OCI-LY3 (cell line): ENCODE measurements around the gene ARNT2.

Source experiments
- H2AFZ ChIP-seq: fragments of 200-600, 300-600 bp; shearing (Covaris generic); 2 replicates; pipeline ENCODE4 v1.6.0; 2014; ENCODE audit warnings: antibody characterized with exemption, low read depth, low read length
- H3K27ac ChIP-seq: fragments of 200-600, 300-600 bp; sonication (generic); 2 replicates; pipeline ENCODE4 v1.5.1; 2014; ENCODE audit warnings: mild to moderate bottlenecking, low read length, moderate library complexity, mixed read lengths
- H3K27me3 ChIP-seq: fragments of 200-600, 300-600 bp; sonication (generic); 2 replicates; pipeline ENCODE4 v1.6.1; 2014; ENCODE audit warnings: low read depth, low read length, mixed read lengths
- H3K36me3 ChIP-seq: fragments of 200-600, 300-600 bp; sonication (generic); replicated peaks from 2 replicates; pipeline ENCODE3; 2014; ENCODE audit warnings: low read depth, low read length, mixed read lengths
- H3K4me1 ChIP-seq: fragments of 300-600, 200-600 bp; sonication (generic); 2 replicates; pipeline ENCODE4 v1.6.1; 2014; ENCODE audit warnings: low read length, mixed read lengths
- H3K4me2 ChIP-seq: fragments of 200-600, 300-600 bp; sonication (generic); 2 replicates; pipeline ENCODE4 v1.6.1; 2014; ENCODE audit warnings: low read length, mixed read lengths
- H3K4me3 ChIP-seq: fragments of 300-600, 200-600 bp; sonication (generic); 2 replicates; pipeline ENCODE4 v1.5.1; 2014; ENCODE audit warnings: antibody characterized with exemption, mild to moderate bottlenecking, low read length, moderate library complexity
- H3K79me2 ChIP-seq: fragments of 300-600, 200-600 bp; shearing (Covaris generic); 2 replicates; pipeline ENCODE4 v1.6.1; 2014; ENCODE audit warnings: mild to moderate bottlenecking, low read length, mixed read lengths
- H3K9ac ChIP-seq: fragments of 300-600, 200-600 bp; shearing (Covaris generic); 2 replicates; pipeline ENCODE4 v1.6.0; 2014; ENCODE audit warnings: mild to moderate bottlenecking, low read length, moderate library complexity
- H3K9me3 ChIP-seq: fragments of 200-600, 300-600 bp; shearing (Covaris generic); 2 replicates; pipeline ENCODE4 v1.6.1; 2014; ENCODE audit warnings: low read length, mixed read lengths; ENCODE audit not compliant: insufficient read depth
- H4K20me1 ChIP-seq: fragments of 200-600, 300-600 bp; sonication (generic); 2 replicates; pipeline ENCODE4 v1.6.1; 2016; ENCODE audit warnings: low read length, mixed read lengths; ENCODE audit not compliant: insufficient read depth
- CTCF ChIP-seq: fragments of 200-600, 300-600 bp; sonication (generic); IDR thresholded peaks from 2 replicates; pipeline ENCODE4 v1.5.1; 2014; ENCODE audit warnings: antibody characterized with exemption, low read length, low read depth
- EZH2phosphoT487 ChIP-seq: fragments of 200-600 bp; shearing (Covaris generic); IDR thresholded peaks from 2 replicates; pipeline ENCODE4 v1.6.1; 2018; ENCODE audit warnings: antibody characterized with exemption, mixed run types, low read depth

The ARNT2 gene

GRCh38 chr15:80462836-80463512, 58.8 kb downstream of the ARNT2 start:
- Histone ChIP-seq H3K9me3 (no peaks in the 10 kb centered on the region), H3K9ac (no peak overlapping the region), H3K27ac (no peak overlapping the region), H4K20me1 (no peaks in the 10 kb centered on the region), H2AFZ (no peak overlapping the region), H3K27me3 (no peaks in the 10 kb centered on the region), H3K79me2 (no peaks in the 10 kb centered on the region), H3K4me2 (no peak overlapping the region), H3K36me3 (no peaks in the 10 kb centered on the region), H3K4me3 (no peak overlapping the region), H3K4me1 (no peaks in the 10 kb centered on the region; the same call in 1 of the 2 replicates)
- no peak for TF ChIP-seq EZH2phosphoT487

- H3K4me1 ChIP-seq: peaks cover 19% of the 10 kb centered on the region
Observed at GRCh38 chr15:80464951-80465625, 60.9 kb downstream of the ARNT2 start.

GRCh38 chr15:80465626-80466005, 61.4 kb downstream of the ARNT2 start:
- Histone ChIP-seq H2AFZ (no peak overlapping the region), H3K9ac (no peak overlapping the region), H3K4me2 (no peak overlapping the region), H3K36me3 (no peaks in the 10 kb centered on the region), H3K9me3 (no peaks in the 10 kb centered on the region), H3K79me2 (no peaks in the 10 kb centered on the region), H4K20me1 (no peaks in the 10 kb centered on the region), H3K27me3 (no peaks in the 10 kb centered on the region), H3K4me3 (no peak overlapping the region), H3K4me1 (peaks cover 24% of the 10 kb centered on the region), H3K27ac (no peak overlapping the region)
- TF ChIP-seq EZH2phosphoT487 (no peak), CTCF (no peak)

More at GRCh38 chr15:80464951-80465625, 60.9 kb downstream of the ARNT2 start:
- no peak overlapping the region for H3K4me3 ChIP-seq
- no peaks in the 10 kb centered on the region for H3K9me3 ChIP-seq
- no peak overlapping the region for H3K27ac ChIP-seq
- no peaks in the 10 kb centered on the region for H3K27me3 ChIP-seq
- no peaks in the 10 kb centered on the region for H3K36me3 ChIP-seq
- no peak for TF ChIP-seq CTCF
- no peak for TF ChIP-seq EZH2phosphoT487
- H4K20me1 ChIP-seq: no peaks in the 10 kb centered on the region
- H3K9ac ChIP-seq: no peak overlapping the region
- H3K4me2 ChIP-seq: no peak overlapping the region
- no peaks in the 10 kb centered on the region for H3K79me2 ChIP-seq
- H2AFZ ChIP-seq: no peak overlapping the region

GRCh38 chr15:80466543-80466942, 62.4 kb downstream of the ARNT2 start:
- H3K4me1 ChIP-seq: peaks cover 34% of the 10 kb centered on the region
- no peak overlapping the region for H3K27ac ChIP-seq
- H3K4me2 ChIP-seq: no peak overlapping the region
- no peaks in the 10 kb centered on the region for H3K79me2 ChIP-seq
- H2AFZ ChIP-seq: no peak overlapping the region
- no peak overlapping the region for H3K4me3 ChIP-seq
- H3K9me3 ChIP-seq: no peaks in the 10 kb centered on the region
- TF ChIP-seq CTCF (no peak), EZH2phosphoT487 (no peak)
- H4K20me1 ChIP-seq: no peaks in the 10 kb centered on the region
- no peaks in the 10 kb centered on the region for H3K36me3 ChIP-seq
- no peak overlapping the region for H3K9ac ChIP-seq
- H3K27me3 ChIP-seq: no peaks in the 10 kb centered on the region
